Measurements from ENCODE around the gene CARM1. TPM values are rescaled to one million over a fixed set of nuclear protein-coding genes. Genes with fewer than 3 reads are reported as not detected.

The CARM1 gene
- total RNA-seq, 1 experiment from 2014 or later, result 103 TPM

- Histone ChIP-seq H3K4me2 (ENCODE audit: low read length) (no peak overlapping the region), H3K9me2 (ENCODE audit: insufficient read depth) (no peaks in the 10 kb centered on the region), H3K79me2 (ENCODE audit: insufficient read depth, low read length) (no peaks in the 10 kb centered on the region), H3K4me3 (replicated peaks in 1 of 2; ENCODE audit: low read depth in 1 of 2, low read length in 2 of 2) (no peak overlapping the region), H3K9ac (ENCODE audit: low read length) (no peak overlapping the region), H3K27ac (ENCODE audit: low read depth, low read length) (no peak overlapping the region), H3K36me3 (ENCODE audit: control insufficient read depth in 1 of 2, insufficient read depth in 2 of 2, low read length in 2 of 2) (no peaks in the 10 kb centered on the region), H3K9me3 (ENCODE audit: control insufficient read depth in 1 of 2, insufficient read depth in 1 of 2, low read depth in 1 of 2, low read length in 2 of 2) (no peaks in the 10 kb centered on the region; a peak in 1 of 4 replicates), H3K4me1 (ENCODE audit: control insufficient read depth in 1 of 2, insufficient read depth in 2 of 2, low read length in 2 of 2) (peaks cover 10 to 22% of the 10 kb centered on the region in 2 experiments; a peak in 3 of 4 replicates), H3K27me3 (ENCODE audit: insufficient read depth, low read length) (no peaks in the 10 kb centered on the region), H2AFZ (ENCODE audit: low read depth, low read length, poor library complexity, severe bottlenecking) (no peak overlapping the region), H4K20me1 (ENCODE audit: insufficient read depth) (no peaks in the 10 kb centered on the region)
- ChIA-PET CTCF (interaction anchor here (0.7 to 1.4 kb wide), 3 partner anchors 19 to 448 kb away, joined by 3 to 5 read pairs (median 4); no protein-coding TSS in a partner anchor), RAD21 (ENCODE audit: low non-redundant PET in 1 of 2, low total read pairs in 2 of 2, uncharacterized antibody in 2 of 2, unreplicated experiment in 2 of 2) (no interaction called here), POLR2A (no interaction called here)
- intact Hi-C loops (cut with micrococcal nuclease), result no loop called here
- BruUV-seq (replicated peaks), result no TSS peak
- no peak for TF ChIP-seq JUND (IDR thresholded peaks at IDR 0.05)
- no peak for TF ChIP-seq POLR2AphosphoS5 (IDR thresholded peaks at IDR 0.05; ENCODE audit: low read depth, low read length)
- no peak for TF ChIP-seq CEBPB (IDR thresholded peaks at IDR 0.05; ENCODE audit: low read depth)
- no peak for TF ChIP-seq MAX (IDR thresholded peaks at IDR 0.05)
- no peak for TF ChIP-seq SRF (IDR thresholded peaks at IDR 0.05; ENCODE audit: low read depth)
- TF ChIP-seq YY1 (IDR thresholded peaks at IDR 0.05; ENCODE audit: extremely low read depth, insufficient replicate concordance, low read depth, low read length), result no peak
- no peak for TF ChIP-seq SIN3A (IDR thresholded peaks at IDR 0.05; ENCODE audit: low read depth)
- ATAC-seq (no peak), DNase-seq (ENCODE audit: low read depth, low spot score) (no peak)
Measured at GRCh38 chr19:10839114-10840050, 32.0 kb upstream of the CARM1 start.

GRCh38 chr19:10842788-10843187, 28.6 kb upstream of the CARM1 start:
- ChIA-PET RAD21 (ENCODE audit: low non-redundant PET in 1 of 2, low total read pairs in 2 of 2, uncharacterized antibody in 2 of 2, unreplicated experiment in 2 of 2) (no interaction called here), CTCF (interaction anchor here (1.3 to 1.5 kb wide), 2 partner anchors 16 to 22 kb away, joined by 3 to 4 read pairs; no protein-coding TSS in a partner anchor), POLR2A (no interaction called here)
- Histone ChIP-seq H3K79me2 (ENCODE audit: insufficient read depth, low read length) (no peaks in the 10 kb centered on the region), H3K4me1 (ENCODE audit: control insufficient read depth in 1 of 2, insufficient read depth in 2 of 2, low read length in 2 of 2) (no peaks in the 10 kb centered on the region), H3K36me3 (ENCODE audit: control insufficient read depth in 1 of 2, insufficient read depth in 2 of 2, low read length in 2 of 2) (no peaks in the 10 kb centered on the region), H3K4me2 (ENCODE audit: low read length) (no peak overlapping the region), H3K9ac (ENCODE audit: low read length) (no peak overlapping the region), H3K9me3 (ENCODE audit: control insufficient read depth in 1 of 2, insufficient read depth in 1 of 2, low read depth in 1 of 2, low read length in 2 of 2) (no peaks in the 10 kb centered on the region), H3K9me2 (ENCODE audit: insufficient read depth) (no peaks in the 10 kb centered on the region), H2AFZ (ENCODE audit: low read depth, low read length, poor library complexity, severe bottlenecking) (no peak overlapping the region), H3K27me3 (ENCODE audit: insufficient read depth, low read length) (no peaks in the 10 kb centered on the region), H3K27ac (ENCODE audit: low read depth, low read length) (no peak overlapping the region), H3K4me3 (replicated peaks in 1 of 2; ENCODE audit: low read depth in 1 of 2, low read length in 2 of 2) (no peak overlapping the region), H4K20me1 (ENCODE audit: insufficient read depth) (no peaks in the 10 kb centered on the region)
- intact Hi-C loops (cut with micrococcal nuclease), result no loop called here
- no peak for ATAC-seq
- TF ChIP-seq ATF3 (IDR thresholded peaks at IDR 0.05) (no peak), ELF1 (IDR thresholded peaks at IDR 0.05; ENCODE audit: borderline replicate concordance, low read depth) (no peak), MAX (IDR thresholded peaks at IDR 0.05) (no peak), EZH2 (IDR thresholded peaks at IDR 0.05) (no peak), ZNF274 (IDR thresholded peaks at IDR 0.05; ENCODE audit: low read depth, low read length) (no peak), POLR2AphosphoS5 (IDR thresholded peaks at IDR 0.05; ENCODE audit: low read depth, low read length) (no peak), YY1 (IDR thresholded peaks at IDR 0.05; ENCODE audit: extremely low read depth, insufficient replicate concordance, low read depth, low read length) (no peak), EZH2phosphoT487 (IDR thresholded peaks at IDR 0.05; ENCODE audit: borderline replicate concordance) (no peak), SRF (IDR thresholded peaks at IDR 0.05; ENCODE audit: low read depth) (no peak), RAD21 (IDR thresholded peaks at IDR 0.05; ENCODE audit: low read depth) (no peak), ZBTB33 (IDR thresholded peaks at IDR 0.05; ENCODE audit: extremely low read depth, insufficient replicate concordance, low read length) (no peak)
- no TSS peak for BruUV-seq (replicated peaks)
- DNase-seq (ENCODE audit: low read depth, low spot score), result no peak
